NOMO-1 (cell line): ENCODE results near the gene NDUFB2.
A peak's percentile ranks its signal among the peaks of the same experiment; 100 is the strongest.
"Not testable (repeated sequence)": the region's sequence is repeated elsewhere in the genome, so short reads cannot be mapped to it uniquely, and the experiment has no call there.

ENCODE experiments used
- DNase-seq, 2 experiments: peaks; one replicate each; lab custom pipeline; 2025; ENCODE audit not compliant: unreplicated experiment in 2 of 2; lab: John Stamatoyannopoulos, UW

NDUFB2 gene

GRCh38 chr7:140732416-140732815 lies 35.9 kb downstream of the NDUFB2 start:
- no peak for DNase-seq

- peak in 1 of 2 experiments; percentile 8 for DNase-seq
Observed at GRCh38 chr7:140734096-140734495, 37.6 kb downstream of the NDUFB2 start.

GRCh38 chr7:140734729-140735128 lies 38.2 kb downstream of the NDUFB2 start:
- no peak for DNase-seq

GRCh38 chr7:140738280-140738679 lies 41.8 kb downstream of the NDUFB2 start:
- DNase-seq: no peak

- not testable (repeated sequence) for DNase-seq
Observed at GRCh38 chr7:140743255-140743654, 46.7 kb downstream of the NDUFB2 start.

- DNase-seq: no peak
Observed at GRCh38 chr7:140744005-140744404, 47.5 kb downstream of the NDUFB2 start.

- peak in 1 of 2 experiments; percentile 41 for DNase-seq
Observed at GRCh38 chr7:140745266-140746058, 49.0 kb downstream of the NDUFB2 start.

- no peak for DNase-seq
Observed at GRCh38 chr7:140746751-140747150, 50.2 kb downstream of the NDUFB2 start.

- peak; percentile 49 to 69 for DNase-seq
Observed at GRCh38 chr7:140752533-140752932, 56.0 kb downstream of the NDUFB2 start.

- DNase-seq: no peak
Observed at GRCh38 chr7:140754506-140754905, 58.0 kb downstream of the NDUFB2 start.
